ENCODE results near the gene FNDC3A.

FNDC3A gene

GRCh38 chr13:49099513-49099877 lies 123.8 kb downstream of the FNDC3A start:
- no peak for TF ChIP-seq CTCF (IDR thresholded peaks at IDR 0.05; ENCODE audit: low read depth, low read length)
- no peak for DNase-seq
- Histone ChIP-seq H3K27me3 (ENCODE audit: insufficient read depth, low read depth, severe bottlenecking) (no peaks in the 10 kb centered on the region), H3K36me3 (no peaks in the 10 kb centered on the region), H3K4me3 (ENCODE audit: low read depth, low read length) (no peak overlapping the region), H3K27ac (no peak overlapping the region), H3K9me3 (ENCODE audit: severe bottlenecking) (no peaks in the 10 kb centered on the region)

- H3K27me3 ChIP-seq (ENCODE audit: insufficient read depth, low read depth, severe bottlenecking), result no peaks in the 10 kb centered on the region
- H3K36me3 ChIP-seq, result no peaks in the 10 kb centered on the region
- no peak for TF ChIP-seq CTCF (IDR thresholded peaks at IDR 0.05; ENCODE audit: low read depth, low read length)
- no peak overlapping the region for H3K4me3 ChIP-seq (ENCODE audit: low read depth, low read length)
- no peak overlapping the region for H3K27ac ChIP-seq
- no peaks in the 10 kb centered on the region for H3K9me3 ChIP-seq (ENCODE audit: severe bottlenecking)
- no peak for DNase-seq
Observed at GRCh38 chr13:49100637-49101570, 125.2 kb downstream of the FNDC3A start.

GRCh38 chr13:49108196-49108595 lies 132.5 kb downstream of the FNDC3A start:
- no peak overlapping the region for H3K4me3 ChIP-seq (ENCODE audit: low read depth, low read length)
- H3K36me3 ChIP-seq, result no peaks in the 10 kb centered on the region
- no peaks in the 10 kb centered on the region for H3K27me3 ChIP-seq (ENCODE audit: insufficient read depth, low read depth, severe bottlenecking)
- H3K27ac ChIP-seq, result no peak overlapping the region
- no peak for DNase-seq
- TF ChIP-seq CTCF (IDR thresholded peaks at IDR 0.05; ENCODE audit: low read depth, low read length), result no peak
- no peaks in the 10 kb centered on the region for H3K9me3 ChIP-seq (ENCODE audit: severe bottlenecking)

- Histone ChIP-seq H3K36me3 (no peaks in the 10 kb centered on the region), H3K4me3 (ENCODE audit: low read depth, low read length) (peak overlapping the region; percentile 74), H3K27ac (peak overlapping the region; percentile 54), H3K27me3 (ENCODE audit: insufficient read depth, low read depth, severe bottlenecking) (no peaks in the 10 kb centered on the region), H3K9me3 (ENCODE audit: severe bottlenecking) (no peaks in the 10 kb centered on the region)
- TF ChIP-seq CTCF (IDR thresholded peaks at IDR 0.05; ENCODE audit: low read depth, low read length), result no peak
- peak; percentile 60 for DNase-seq
Observed at GRCh38 chr13:49110122-49110912, 134.6 kb downstream of the FNDC3A start.

- Histone ChIP-seq H3K36me3 (no peaks in the 10 kb centered on the region), H3K27me3 (ENCODE audit: insufficient read depth, low read depth, severe bottlenecking) (no peaks in the 10 kb centered on the region), H3K9me3 (ENCODE audit: severe bottlenecking) (no peaks in the 10 kb centered on the region), H3K27ac (no peak overlapping the region), H3K4me3 (ENCODE audit: low read depth, low read length) (peak overlapping the region; percentile 74)
- DNase-seq, result no peak
- no peak for TF ChIP-seq CTCF (IDR thresholded peaks at IDR 0.05; ENCODE audit: low read depth, low read length)
Observed at GRCh38 chr13:49110913-49111170, 135.1 kb downstream of the FNDC3A start.
